Astrocyte (in vitro differentiated cells and primary cell): ENCODE results near the gene AGTRAP. TPM values are rescaled to one million over a fixed set of nuclear protein-coding genes. Genes with fewer than 3 reads are reported as not detected.
A peak's percentile ranks its signal among the peaks of the same experiment; 100 is the strongest.

Source experiments
- DNase-seq: peaks from one replicate; pipeline ENCODE4 v3.0.0-alpha.2; 2010; ENCODE audit warnings: low read depth
- FAIRE-seq: peaks from 2 replicates; lab custom pipeline; 2011; peaks lifted over from hg19 to GRCh38; lab: Jason Lieb, UNC
- H2AFZ ChIP-seq: 2 replicates; pipeline ENCODE4 v1.6.0; 2012; ENCODE audit warnings: low read depth, low read length, inconsistent platforms
- H3K27ac ChIP-seq: 2 replicates; pipeline ENCODE4 v1.5.1; 2011; ENCODE audit warnings: low read depth, low read length, inconsistent platforms
- H3K27me3 ChIP-seq: 2 replicates; pipeline ENCODE4 v1.6.0; 2011; ENCODE audit warnings: low read length, inconsistent platforms; ENCODE audit not compliant: insufficient read depth
- H3K36me3 ChIP-seq: 2 replicates; pipeline ENCODE4 v1.5.1; 2011; ENCODE audit warnings: low read length, inconsistent platforms; ENCODE audit not compliant: insufficient read depth
- H3K4me1 ChIP-seq: 2 replicates; pipeline ENCODE4 v1.5.1; 2011; ENCODE audit warnings: low read length, inconsistent platforms; ENCODE audit not compliant: insufficient read depth
- H3K4me2 ChIP-seq: 2 replicates; pipeline ENCODE4 v1.6.0; 2012; ENCODE audit warnings: low read length, inconsistent platforms
- H3K4me3 ChIP-seq: 2 replicates; pipeline ENCODE4 v1.5.1; 2011; ENCODE audit warnings: low read depth, mild to moderate bottlenecking, low read length, inconsistent platforms; ENCODE audit not compliant: insufficient read depth
- H3K79me2 ChIP-seq: 2 replicates; pipeline ENCODE4 v1.6.0; 2012; ENCODE audit warnings: mild to moderate bottlenecking, low read length, inconsistent platforms; ENCODE audit not compliant: insufficient read depth
- H3K9ac ChIP-seq: 2 replicates; pipeline ENCODE4 v1.6.0; 2012; ENCODE audit warnings: mild to moderate bottlenecking, low read length, inconsistent platforms
- H3K9me3 ChIP-seq: 2 replicates; pipeline ENCODE4 v1.5.1; 2012; ENCODE audit warnings: low read depth, mild to moderate bottlenecking, low read length, inconsistent platforms; ENCODE audit not compliant: insufficient read depth
- H4K20me1 ChIP-seq: 2 replicates; pipeline ENCODE4 v1.6.0; 2012; ENCODE audit warnings: low read length, inconsistent platforms; ENCODE audit not compliant: insufficient read depth
- H3K27ac Mint-ChIP-seq: one replicate; pipeline ENCODE4 v1.8.0; 2021; ENCODE audit warnings: mild to moderate bottlenecking, mixed read lengths; ENCODE audit not compliant: unreplicated experiment
- H3K27me3 Mint-ChIP-seq: one replicate; pipeline ENCODE4 v1.8.0; 2021; ENCODE audit warnings: low read depth, mixed read lengths; ENCODE audit not compliant: unreplicated experiment
- H3K36me3 Mint-ChIP-seq: one replicate; pipeline ENCODE4 v1.8.0; 2021; ENCODE audit warnings: low read depth, mixed read lengths; ENCODE audit not compliant: unreplicated experiment
- H3K4me1 Mint-ChIP-seq: one replicate; pipeline ENCODE4 v1.8.0; 2021; ENCODE audit warnings: low read depth, mixed read lengths; ENCODE audit not compliant: unreplicated experiment
- H3K4me3 Mint-ChIP-seq: one replicate; pipeline ENCODE4 v1.8.0; 2021; ENCODE audit warnings: mild to moderate bottlenecking, moderate library complexity, mixed read lengths; ENCODE audit not compliant: unreplicated experiment
- H3K9me3 Mint-ChIP-seq: one replicate; pipeline ENCODE4 v1.8.0; 2021; ENCODE audit warnings: mild to moderate bottlenecking, mixed read lengths; ENCODE audit not compliant: unreplicated experiment
- EZH2 ChIP-seq: IDR thresholded peaks from 2 replicates; pipeline ENCODE4 v1.6.1; 2012; ENCODE audit warnings: mild to moderate bottlenecking, low read length, inconsistent platforms; ENCODE audit not compliant: insufficient read depth
- total RNA-seq: library from RNA; stranded (reverse); gene quantifications from 2 replicates; pipeline ENCODE4 v1.2.1, GENCODE V29; 2021
- TF ChIP-seq, protein P1 (sequence below): IDR thresholded peaks from 2 replicates; pipeline ENCODE4 v1.5.1; 2011; ENCODE audit warnings: low read depth, mild to moderate bottlenecking, inconsistent platforms, low read length, moderate library complexity; ENCODE audit not compliant: insufficient read depth

The AGTRAP gene
- total RNA-seq, 1 donor from 2014 or later = 38.7 TPM

DNA sequence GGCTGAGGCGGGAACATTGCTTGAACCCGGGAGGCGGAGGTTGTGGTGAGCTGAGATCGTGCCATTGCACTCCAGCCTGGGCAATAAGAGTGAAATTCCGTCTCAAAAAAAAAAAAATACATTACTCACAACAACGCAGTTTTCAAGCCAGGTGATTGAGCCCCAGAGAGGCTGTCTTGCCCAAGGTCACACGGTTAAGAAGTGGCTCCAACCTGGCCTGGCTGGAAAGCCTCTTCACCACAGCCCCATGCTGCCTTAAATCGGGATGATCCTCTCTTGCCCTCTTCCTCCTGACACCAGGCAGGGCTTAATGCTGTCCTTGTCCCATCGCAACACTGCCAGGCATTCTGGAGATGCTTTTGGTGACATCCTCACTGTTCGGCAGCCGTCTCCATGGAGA is 22.8 kb upstream of the AGTRAP start:
- H3K27ac ChIP-seq = no peak overlapping the region
- no peaks in the 10 kb centered on the region for H3K4me1 ChIP-seq
- no peaks in the 10 kb centered on the region for H3K9me3 ChIP-seq
- H4K20me1 ChIP-seq = no peaks in the 10 kb centered on the region
- H3K79me2 ChIP-seq = no peaks in the 10 kb centered on the region
- H3K4me2 ChIP-seq = no peak overlapping the region
- no peaks in the 10 kb centered on the region for H3K4me1 Mint-ChIP-seq
- no peak overlapping the region for H3K9ac ChIP-seq
- H3K9me3 Mint-ChIP-seq = no peaks in the 10 kb centered on the region
- no peaks in the 10 kb centered on the region for H3K36me3 Mint-ChIP-seq
- no peaks in the 10 kb centered on the region for H3K36me3 ChIP-seq
- no peak overlapping the region for H2AFZ ChIP-seq
- H3K27me3 ChIP-seq = no peaks in the 10 kb centered on the region
- no peak overlapping the region for H3K27ac Mint-ChIP-seq
- no peak for TF ChIP-seq EZH2
- TF ChIP-seq, protein P1, sequence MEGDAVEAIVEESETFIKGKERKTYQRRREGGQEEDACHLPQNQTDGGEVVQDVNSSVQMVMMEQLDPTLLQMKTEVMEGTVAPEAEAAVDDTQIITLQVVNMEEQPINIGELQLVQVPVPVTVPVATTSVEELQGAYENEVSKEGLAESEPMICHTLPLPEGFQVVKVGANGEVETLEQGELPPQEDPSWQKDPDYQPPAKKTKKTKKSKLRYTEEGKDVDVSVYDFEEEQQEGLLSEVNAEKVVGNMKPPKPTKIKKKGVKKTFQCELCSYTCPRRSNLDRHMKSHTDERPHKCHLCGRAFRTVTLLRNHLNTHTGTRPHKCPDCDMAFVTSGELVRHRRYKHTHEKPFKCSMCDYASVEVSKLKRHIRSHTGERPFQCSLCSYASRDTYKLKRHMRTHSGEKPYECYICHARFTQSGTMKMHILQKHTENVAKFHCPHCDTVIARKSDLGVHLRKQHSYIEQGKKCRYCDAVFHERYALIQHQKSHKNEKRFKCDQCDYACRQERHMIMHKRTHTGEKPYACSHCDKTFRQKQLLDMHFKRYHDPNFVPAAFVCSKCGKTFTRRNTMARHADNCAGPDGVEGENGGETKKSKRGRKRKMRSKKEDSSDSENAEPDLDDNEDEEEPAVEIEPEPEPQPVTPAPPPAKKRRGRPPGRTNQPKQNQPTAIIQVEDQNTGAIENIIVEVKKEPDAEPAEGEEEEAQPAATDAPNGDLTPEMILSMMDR = no peak
- no peak overlapping the region for H3K4me3 Mint-ChIP-seq
- no peak overlapping the region for H3K4me3 ChIP-seq
- DNase-seq (no peak), FAIRE-seq (no peak)
- peaks cover 31% of the 10 kb centered on the region for H3K27me3 Mint-ChIP-seq

DNA sequence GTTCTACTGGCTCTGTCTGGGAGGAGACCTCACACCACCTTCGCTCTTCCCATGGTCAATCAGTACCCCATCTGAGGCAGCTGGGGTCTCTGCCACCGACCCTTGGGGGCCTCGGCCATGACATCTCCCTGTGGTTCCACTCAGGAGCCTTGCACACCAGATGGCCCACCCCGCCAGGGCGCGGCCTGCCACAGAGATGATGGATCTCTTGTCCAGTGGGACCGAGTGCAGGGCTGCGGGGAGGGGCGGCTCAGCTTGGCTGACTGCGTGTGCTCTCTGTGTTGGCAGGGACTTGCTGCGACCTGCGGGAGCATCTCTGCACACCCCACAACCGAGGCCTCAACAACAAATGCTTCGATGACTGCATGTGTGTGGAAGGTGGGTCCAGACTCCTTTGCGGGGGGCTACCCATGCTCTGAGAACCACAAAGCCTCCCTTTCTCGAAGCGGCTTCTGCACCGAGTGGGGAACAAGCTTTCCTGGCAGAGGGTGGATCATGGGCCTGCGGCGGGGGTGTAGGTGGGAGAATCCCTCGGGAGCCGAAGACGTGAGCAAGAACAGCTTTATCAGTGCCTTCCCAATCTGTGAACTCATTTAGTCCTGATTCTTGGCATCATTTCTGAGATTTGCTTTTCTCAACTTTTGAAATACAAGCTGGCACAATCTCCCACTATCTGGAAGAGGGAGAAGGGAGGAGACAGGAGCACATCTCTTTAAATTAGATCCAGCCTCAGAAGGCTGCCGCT is 20.9 kb upstream of the AGTRAP start:
- FAIRE-seq (no peak), DNase-seq (no peak)
- no peak overlapping the region for H3K27ac ChIP-seq
- H3K9ac ChIP-seq = no peak overlapping the region
- no peaks in the 10 kb centered on the region for H3K27me3 ChIP-seq
- peaks cover 3% of the 10 kb centered on the region for H3K4me1 ChIP-seq
- no peak overlapping the region for H3K4me3 ChIP-seq
- TF ChIP-seq EZH2 = no peak
- TF ChIP-seq, protein P1 = no peak
- no peaks in the 10 kb centered on the region for H3K79me2 ChIP-seq
- Mint-ChIP-seq H3K27me3 (peaks cover 30% of the 10 kb centered on the region), H3K4me1 (no peaks in the 10 kb centered on the region), H3K4me3 (no peak overlapping the region), H3K9me3 (no peaks in the 10 kb centered on the region), H3K36me3 (no peaks in the 10 kb centered on the region), H3K27ac (peak overlapping the region; percentile 16)
- no peaks in the 10 kb centered on the region for H3K9me3 ChIP-seq
- no peak overlapping the region for H3K4me2 ChIP-seq
- H3K36me3 ChIP-seq = no peaks in the 10 kb centered on the region
- H2AFZ ChIP-seq = no peak overlapping the region
- H4K20me1 ChIP-seq = no peaks in the 10 kb centered on the region

DNA sequence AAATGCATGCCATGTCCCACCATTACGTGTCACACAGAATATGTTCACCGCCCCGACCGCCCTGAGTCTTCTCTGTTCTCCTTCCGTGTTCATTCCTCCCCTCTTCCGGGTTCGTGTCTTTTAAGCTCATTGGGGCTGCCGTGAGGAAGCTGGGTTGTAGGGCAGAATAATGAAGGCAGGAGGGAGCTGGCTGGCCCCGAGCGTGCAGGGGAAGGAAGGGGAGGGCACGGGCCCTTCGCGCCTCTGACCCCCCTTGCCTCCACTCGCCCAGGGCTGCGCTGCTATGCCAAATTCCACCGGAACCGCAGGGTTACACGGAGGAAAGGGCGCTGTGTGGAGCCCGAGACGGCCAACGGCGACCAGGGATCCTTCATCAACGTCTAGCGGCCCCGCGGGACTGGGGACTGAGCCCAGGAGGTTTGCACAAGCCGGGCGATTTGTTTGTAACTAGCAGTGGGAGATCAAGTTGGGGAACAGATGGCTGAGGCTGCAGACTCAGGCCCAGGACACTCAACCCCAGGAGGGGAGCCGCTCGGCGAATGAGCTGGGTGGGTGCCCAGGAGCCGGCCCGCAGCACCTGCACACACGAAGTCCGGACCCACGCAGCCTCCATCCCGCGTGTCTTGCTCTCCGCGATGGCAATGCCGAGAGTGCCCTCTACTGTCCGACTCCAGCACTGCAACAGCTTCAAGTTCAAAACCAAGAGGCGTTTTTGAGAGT is 16.5 kb upstream of the AGTRAP start:
- Histone ChIP-seq H3K27me3 (no peaks in the 10 kb centered on the region), H3K4me1 (peaks cover 3% of the 10 kb centered on the region), H4K20me1 (no peaks in the 10 kb centered on the region), H2AFZ (peak overlapping the region; percentile 87), H3K4me3 (no peak overlapping the region), H3K36me3 (no peaks in the 10 kb centered on the region), H3K27ac (no peak overlapping the region), H3K79me2 (no peaks in the 10 kb centered on the region), H3K9me3 (no peaks in the 10 kb centered on the region), H3K9ac (no peak overlapping the region), H3K4me2 (peak overlapping the region; percentile 76)
- DNase-seq (peak; percentile 20), FAIRE-seq (no peak)
- TF ChIP-seq EZH2 = no peak
- TF ChIP-seq, protein P1 = peak; percentile 95
- no peak overlapping the region for H3K4me3 Mint-ChIP-seq
- no peak overlapping the region for H3K27ac Mint-ChIP-seq
- no peaks in the 10 kb centered on the region for H3K4me1 Mint-ChIP-seq
- H3K36me3 Mint-ChIP-seq = no peaks in the 10 kb centered on the region
- no peaks in the 10 kb centered on the region for H3K9me3 Mint-ChIP-seq
- H3K27me3 Mint-ChIP-seq = peaks cover 37% of the 10 kb centered on the region
